CD8-positive, alpha-beta memory T cell (primary cell): Measurements from ENCODE around the gene TNFSF15. TPM values are rescaled to one million over a fixed set of nuclear protein-coding genes. Genes with fewer than 3 reads are reported as not detected.

Source experiments
- CTCF ChIA-PET: fragments of 350-600 bp; sonication (Branson Sonifier 250); formaldehyde crosslinking; loops from one replicate; lab custom pipeline; 2021; ENCODE audit warnings: antibody characterized with exemption; lab: Charles Lee
- POLR2A ChIA-PET: fragments of 350-600 bp; sonication (Branson Sonifier 250); formaldehyde crosslinking; loops from one replicate; lab custom pipeline; 2021; ENCODE audit warnings: antibody characterized with exemption; lab: Charles Lee
- DNase-seq, 5 donors: peaks; one replicate each; pipeline versions ENCODE4 v3.0.0 to v3.0.0-alpha.2; 2020 to 2022; ENCODE audit warnings: mixed read lengths in 1 of 5
- H3K27ac ChIP-seq: one replicate; pipeline ENCODE4 v1.7.0; 2013; ENCODE audit warnings: low read depth, mild to moderate bottlenecking, low read length, moderate library complexity
- H3K27me3 ChIP-seq: 2 replicates; pipeline ENCODE4 v1.7.0; 2013; ENCODE audit warnings: low read length, mild to moderate bottlenecking; ENCODE audit not compliant: insufficient read depth, poor library complexity, severe bottlenecking
- H3K36me3 ChIP-seq: 2 replicates; pipeline ENCODE4 v1.7.0; 2013; ENCODE audit warnings: mild to moderate bottlenecking, low read length, moderate library complexity; ENCODE audit not compliant: insufficient read depth
- H3K4me1 ChIP-seq: 2 replicates; pipeline ENCODE4 v1.7.0; 2013; ENCODE audit warnings: mild to moderate bottlenecking, low read length, moderate library complexity; ENCODE audit not compliant: insufficient read depth
- H3K4me3 ChIP-seq: 2 replicates; pipeline ENCODE4 v1.7.0; 2013; ENCODE audit warnings: mild to moderate bottlenecking, low read length
- H3K9me3 ChIP-seq: 2 replicates; pipeline ENCODE4 v1.7.0; 2013; ENCODE audit warnings: mild to moderate bottlenecking, low read length
- H3K27ac Mint-ChIP-seq, 8 donors: one replicate each; pipeline ENCODE4 v1.8.0; 2020 to 2021; ENCODE audit warnings: mixed read lengths in 8 of 8, mild to moderate bottlenecking in 6 of 8, inconsistent platforms in 3 of 8, moderate library complexity in 3 of 8
- H3K27me3 Mint-ChIP-seq, 2 donors: one replicate each; pipeline ENCODE4 v1.8.0; 2020 to 2021; ENCODE audit warnings: mixed read lengths in 2 of 2, mild to moderate bottlenecking in 1 of 2, moderate library complexity in 1 of 2
- H3K36me3 Mint-ChIP-seq, 3 donors: one replicate each; pipeline ENCODE4 v1.8.0; 2020 to 2021; ENCODE audit warnings: mixed read lengths in 3 of 3, inconsistent platforms in 1 of 3, mild to moderate bottlenecking in 1 of 3
- H3K4me1 Mint-ChIP-seq, 3 donors: one replicate each; pipeline ENCODE4 v1.8.0; 2020 to 2021; ENCODE audit warnings: mixed read lengths in 3 of 3, inconsistent platforms in 1 of 3, mild to moderate bottlenecking in 1 of 3
- H3K4me3 Mint-ChIP-seq, 7 donors: one replicate each; pipeline ENCODE4 v1.8.0; 2020 to 2021; ENCODE audit warnings: mixed read lengths in 7 of 7, mild to moderate bottlenecking in 6 of 7, moderate library complexity in 4 of 7, inconsistent platforms in 2 of 7
- H3K9me3 Mint-ChIP-seq, 5 donors: one replicate each; pipeline ENCODE4 v1.8.0; 2020 to 2022; ENCODE audit warnings: mixed read lengths in 5 of 5, mild to moderate bottlenecking in 3 of 5, moderate library complexity in 2 of 5, inconsistent platforms in 1 of 5
- polyA plus RNA-seq: library from polyadenylated mRNA; unstranded; fragments of 300-500 nt; fragmentation: Illumina TruSeq; gene quantifications from one replicate; pipeline ENCODE4 v1.2.3, GENCODE V29; 2021
- total RNA-seq, 2 experiments: library from RNA; stranded (reverse); gene quantifications; one replicate each; pipeline ENCODE4 v1.2.3, GENCODE V29; 2021

Gene TNFSF15
- total and polyA plus RNA-seq, 3 experiments from 2014 or later = 0.15 to 0.20 TPM; not detected in 1

- ChIA-PET POLR2A (interaction anchor here (0.6 kb wide), 1 partner anchor 10 kb away, joined by 4 read pairs; no protein-coding TSS in a partner anchor), CTCF (no interaction called here)
- H3K4me3 ChIP-seq = no peak overlapping the region
- no peaks in the 10 kb centered on the region for H3K9me3 ChIP-seq
- H3K27ac ChIP-seq = no peak overlapping the region
- H3K4me3 Mint-ChIP-seq = no peak overlapping the region
- H3K27me3 Mint-ChIP-seq = no peaks in the 10 kb centered on the region
- H3K27ac Mint-ChIP-seq = peak overlapping the region in 2 of 8 donors; percentile 4 to 32
- H3K36me3 ChIP-seq = no peaks in the 10 kb centered on the region
- H3K4me1 Mint-ChIP-seq = peaks cover 24 to 28% (median 27%) of the 10 kb centered on the region in 3 donors
- peaks cover 0 to 4% (median 0%) of the 10 kb centered on the region in 3 donors for H3K36me3 Mint-ChIP-seq
- H3K27me3 ChIP-seq = no peaks in the 10 kb centered on the region
- peaks cover 0 to 3% (median 3%) of the 10 kb centered on the region in 5 donors for H3K9me3 Mint-ChIP-seq
- peaks cover 11% of the 10 kb centered on the region for H3K4me1 ChIP-seq
- no peak for DNase-seq
Measured at GRCh38 chr9:114757395-114757794, 48.4 kb downstream of the TNFSF15 start.

- peaks cover 11% of the 10 kb centered on the region for H3K4me1 ChIP-seq
- H3K27ac Mint-ChIP-seq = peak overlapping the region in 6 of 8 donors; percentile 4 to 70 (median 22)
- CTCF ChIA-PET = no interaction called here
Measured at GRCh38 chr9:114756920-114757319, 48.9 kb downstream of the TNFSF15 start.

GRCh38 chr9:114754581-114754980 lies 51.3 kb downstream of the TNFSF15 start:
- Histone ChIP-seq H3K4me1 (peaks cover 11% of the 10 kb centered on the region), H3K27ac (no peak overlapping the region), H3K27me3 (no peaks in the 10 kb centered on the region), H3K4me3 (no peak overlapping the region), H3K36me3 (no peaks in the 10 kb centered on the region), H3K9me3 (no peaks in the 10 kb centered on the region)
- Mint-ChIP-seq H3K9me3 (peaks cover 0 to 3% (median 3%) of the 10 kb centered on the region in 5 donors), H3K4me1 (peaks cover 24 to 28% (median 27%) of the 10 kb centered on the region in 3 donors), H3K4me3 (peak overlapping the region in 2 of 7 donors; percentile 20 to 32), H3K27ac (peak overlapping the region in 5 of 8 donors; percentile 1 to 91 (median 74)), H3K27me3 (no peaks in the 10 kb centered on the region), H3K36me3 (peaks cover 0 to 9% (median 4%) of the 10 kb centered on the region in 3 donors)
- CTCF ChIA-PET = interaction anchor here (1.1 to 1.7 kb wide), 3 partner anchors 11 to 154 kb away, joined by 3 to 5 read pairs (median 3); no protein-coding TSS in a partner anchor
- DNase-seq = peak in 1 of 5 donors; percentile 8
- POLR2A ChIA-PET = interaction anchor here (0.9 kb wide), 1 partner anchor 175 kb away, joined by 3 read pairs; no protein-coding TSS in a partner anchor

More at GRCh38 chr9:114756920-114757319, 48.9 kb downstream of the TNFSF15 start:
- peaks cover 0 to 3% (median 3%) of the 10 kb centered on the region in 5 donors for H3K9me3 Mint-ChIP-seq
- peaks cover 0 to 4% (median 0%) of the 10 kb centered on the region in 3 donors for H3K36me3 Mint-ChIP-seq
- H3K27ac ChIP-seq = no peak overlapping the region
- peaks cover 24 to 28% (median 27%) of the 10 kb centered on the region in 3 donors for H3K4me1 Mint-ChIP-seq
- no peaks in the 10 kb centered on the region for H3K27me3 Mint-ChIP-seq
- no peak for DNase-seq
- POLR2A ChIA-PET = no interaction called here
- no peak overlapping the region for H3K4me3 ChIP-seq
- H3K36me3 ChIP-seq = no peaks in the 10 kb centered on the region
- H3K27me3 ChIP-seq = no peaks in the 10 kb centered on the region
- H3K4me3 Mint-ChIP-seq = no peak overlapping the region
- H3K9me3 ChIP-seq = no peaks in the 10 kb centered on the region

GRCh38 chr9:114746591-114747346 lies 59.1 kb downstream of the TNFSF15 start:
- H3K36me3 ChIP-seq = no peaks in the 10 kb centered on the region
- no peaks in the 10 kb centered on the region for H3K27me3 ChIP-seq
- no peaks in the 10 kb centered on the region for H3K4me1 ChIP-seq
- CTCF ChIA-PET = no interaction called here
- no peak overlapping the region for H3K4me3 Mint-ChIP-seq
- no peaks in the 10 kb centered on the region for H3K27me3 Mint-ChIP-seq
- H3K27ac ChIP-seq = no peak overlapping the region
- POLR2A ChIA-PET = interaction anchor here (0.9 kb wide), 1 partner anchor 11 kb away, joined by 4 read pairs; no protein-coding TSS in a partner anchor
- peaks cover 0 to 5% (median 5%) of the 10 kb centered on the region in 3 donors for H3K36me3 Mint-ChIP-seq
- no peak overlapping the region for H3K4me3 ChIP-seq
- peak overlapping the region in 1 of 8 donors; percentile 11 for H3K27ac Mint-ChIP-seq
- no peaks in the 10 kb centered on the region for H3K9me3 ChIP-seq
- H3K9me3 Mint-ChIP-seq = no peaks in the 10 kb centered on the region
- H3K4me1 Mint-ChIP-seq = no peaks in the 10 kb centered on the region
- no peak for DNase-seq

- H3K9me3 Mint-ChIP-seq = no peaks in the 10 kb centered on the region
- DNase-seq = no peak
- no peaks in the 10 kb centered on the region for H3K4me1 Mint-ChIP-seq
- CTCF ChIA-PET = no interaction called here
- no peak overlapping the region for H3K4me3 ChIP-seq
- H3K4me1 ChIP-seq = no peaks in the 10 kb centered on the region
- H3K27me3 ChIP-seq = no peaks in the 10 kb centered on the region
- POLR2A ChIA-PET = no interaction called here
- H3K36me3 ChIP-seq = no peaks in the 10 kb centered on the region
- H3K27ac ChIP-seq = no peak overlapping the region
- H3K9me3 ChIP-seq = no peaks in the 10 kb centered on the region
- H3K27ac Mint-ChIP-seq = peak overlapping the region in 3 of 8 donors; percentile 11 to 58 (median 25)
- peaks cover 0 to 5% (median 5%) of the 10 kb centered on the region in 3 donors for H3K36me3 Mint-ChIP-seq
- no peak overlapping the region for H3K4me3 Mint-ChIP-seq
- no peaks in the 10 kb centered on the region for H3K27me3 Mint-ChIP-seq
Measured at GRCh38 chr9:114745879-114746550, 59.8 kb downstream of the TNFSF15 start.

- Histone ChIP-seq H3K4me1 (no peaks in the 10 kb centered on the region), H3K27ac (no peak overlapping the region), H3K36me3 (no peaks in the 10 kb centered on the region), H3K9me3 (no peaks in the 10 kb centered on the region), H3K27me3 (no peaks in the 10 kb centered on the region), H3K4me3 (no peak overlapping the region)
- H3K27ac Mint-ChIP-seq = peak overlapping the region in 1 of 8 donors; percentile 11
- no peaks in the 10 kb centered on the region for H3K4me1 Mint-ChIP-seq
- H3K27me3 Mint-ChIP-seq = no peaks in the 10 kb centered on the region
- ChIA-PET CTCF (no interaction called here), POLR2A (no interaction called here)
- no peak for DNase-seq
- H3K9me3 Mint-ChIP-seq = no peaks in the 10 kb centered on the region
- peaks cover 0 to 1% (median under 1%) of the 10 kb centered on the region in 3 donors for H3K36me3 Mint-ChIP-seq
- H3K4me3 Mint-ChIP-seq = no peak overlapping the region
Measured at GRCh38 chr9:114745108-114745848, 60.6 kb downstream of the TNFSF15 start.

GRCh38 chr9:114743446-114743845 lies 62.4 kb downstream of the TNFSF15 start:
- H3K27me3 ChIP-seq = no peaks in the 10 kb centered on the region
- no peak overlapping the region for H3K27ac Mint-ChIP-seq
- no peaks in the 10 kb centered on the region for H3K9me3 ChIP-seq
- ChIA-PET POLR2A (interaction anchor here (0.7 kb wide), 2 partner anchors 76 to 198 kb away, joined by 3 to 10 read pairs; no protein-coding TSS in a partner anchor), CTCF (interaction anchor here (0.7 to 2.3 kb wide), 8 partner anchors 11 to 737 kb away, joined by 3 to 14 read pairs (median 3); partner anchors contain the start of gene TEX48)
- no peaks in the 10 kb centered on the region for H3K9me3 Mint-ChIP-seq
- peaks cover 3% of the 10 kb centered on the region for H3K4me1 ChIP-seq
- peaks cover 0 to 1% (median 0%) of the 10 kb centered on the region in 3 donors for H3K36me3 Mint-ChIP-seq
- H3K4me3 Mint-ChIP-seq = no peak overlapping the region
- H3K27ac ChIP-seq = no peak overlapping the region
- H3K4me3 ChIP-seq = no peak overlapping the region
- H3K27me3 Mint-ChIP-seq = no peaks in the 10 kb centered on the region
- H3K4me1 Mint-ChIP-seq = peaks cover 10 to 11% (median 10%) of the 10 kb centered on the region in 3 donors
- no peak for DNase-seq
- H3K36me3 ChIP-seq = no peaks in the 10 kb centered on the region
